AG04449 (cell line): Measurements from ENCODE around the gene LSMEM2.

Source experiments
- CTCF ChIA-PET: fragments of 350-600 bp; formaldehyde crosslinking; extraction: SDS; loops from one replicate; lab custom pipeline; 2021; ENCODE audit warnings: antibody characterized with exemption; lab: Yijun Ruan, JAX
- POLR2A ChIA-PET: fragments of 400-600, 350-600 bp; formaldehyde crosslinking; extraction: SDS; loops from one replicate; lab custom pipeline; 2020; ENCODE audit warnings: antibody characterized with exemption, inconsistent platforms; lab: Yijun Ruan, JAX
- DNase-seq: peaks from one replicate; pipeline ENCODE4 v3.0.0-alpha.2; 2010; ENCODE audit warnings: low read depth, low spot score
- H3K4me3 ChIP-seq: 2 replicates; pipeline ENCODE4 v1.5.1; 2011; ENCODE audit warnings: low read depth, mild to moderate bottlenecking, control low read depth, low read length
- TF ChIP-seq, protein P1 (sequence below): IDR thresholded peaks from one replicate; pipeline ENCODE4 v1.5.1; 2011; ENCODE audit warnings: mild to moderate bottlenecking, moderate library complexity, low read length, control low read depth, inconsistent platforms; ENCODE audit not compliant: insufficient read depth; ENCODE audit errors: missing control alignments

The LSMEM2 gene

DNA sequence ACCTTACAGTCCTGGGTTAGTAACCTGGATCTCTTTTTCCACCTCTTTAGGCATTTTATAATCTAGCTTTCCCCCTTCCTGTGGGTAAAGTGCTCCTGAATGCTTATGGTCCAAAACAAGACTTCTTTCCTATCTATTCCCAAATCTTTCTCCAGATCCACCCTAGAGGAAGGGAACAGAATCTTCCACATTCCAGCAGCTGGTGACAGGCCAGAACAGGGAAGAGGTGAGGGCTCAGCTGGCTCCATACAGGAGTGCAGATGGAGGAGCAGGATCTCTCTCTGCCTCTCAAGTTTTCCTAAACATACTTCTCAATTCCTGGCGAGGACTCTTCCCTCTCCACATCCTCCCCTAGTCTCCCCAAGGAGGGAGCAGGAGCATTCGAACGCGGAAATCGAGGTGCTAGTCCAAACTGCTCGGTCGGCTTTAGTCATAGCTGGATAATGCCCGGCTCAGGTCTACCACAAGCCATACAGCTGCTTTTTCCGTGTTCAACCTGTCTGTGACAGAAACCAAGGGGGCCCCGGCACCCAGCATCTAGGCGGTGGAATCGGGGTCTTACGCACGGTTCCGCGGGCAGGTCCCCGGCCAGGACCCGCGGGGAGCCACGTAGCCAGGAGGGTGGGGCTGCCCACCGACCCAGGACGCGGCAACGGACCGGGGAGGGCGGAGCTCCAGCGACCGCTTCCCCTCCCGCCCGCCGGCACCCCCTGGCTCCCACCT, 57.7 kb downstream of the LSMEM2 start:
- H3K4me3 ChIP-seq, result peak overlapping the region; percentile 92
- ChIA-PET POLR2A (interaction anchor here (0.6 to 1.9 kb wide), 9 partner anchors 8 to 1818 kb away, joined by 3 to 31 read pairs (median 3); partner anchors contain the start of genes CYB561D2, DCAF1, HYAL3 and NAA80), CTCF (interaction anchor here (0.8 to 4.9 kb wide), 11 partner anchors 9 to 213 kb away, joined by 3 to 46 read pairs (median 4); partner anchors contain the start of genes CYB561D2, HYAL2, NPRL2 and TUSC2)
- no peak for DNase-seq
- TF ChIP-seq, protein P1, sequence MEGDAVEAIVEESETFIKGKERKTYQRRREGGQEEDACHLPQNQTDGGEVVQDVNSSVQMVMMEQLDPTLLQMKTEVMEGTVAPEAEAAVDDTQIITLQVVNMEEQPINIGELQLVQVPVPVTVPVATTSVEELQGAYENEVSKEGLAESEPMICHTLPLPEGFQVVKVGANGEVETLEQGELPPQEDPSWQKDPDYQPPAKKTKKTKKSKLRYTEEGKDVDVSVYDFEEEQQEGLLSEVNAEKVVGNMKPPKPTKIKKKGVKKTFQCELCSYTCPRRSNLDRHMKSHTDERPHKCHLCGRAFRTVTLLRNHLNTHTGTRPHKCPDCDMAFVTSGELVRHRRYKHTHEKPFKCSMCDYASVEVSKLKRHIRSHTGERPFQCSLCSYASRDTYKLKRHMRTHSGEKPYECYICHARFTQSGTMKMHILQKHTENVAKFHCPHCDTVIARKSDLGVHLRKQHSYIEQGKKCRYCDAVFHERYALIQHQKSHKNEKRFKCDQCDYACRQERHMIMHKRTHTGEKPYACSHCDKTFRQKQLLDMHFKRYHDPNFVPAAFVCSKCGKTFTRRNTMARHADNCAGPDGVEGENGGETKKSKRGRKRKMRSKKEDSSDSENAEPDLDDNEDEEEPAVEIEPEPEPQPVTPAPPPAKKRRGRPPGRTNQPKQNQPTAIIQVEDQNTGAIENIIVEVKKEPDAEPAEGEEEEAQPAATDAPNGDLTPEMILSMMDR, result no peak

DNA sequence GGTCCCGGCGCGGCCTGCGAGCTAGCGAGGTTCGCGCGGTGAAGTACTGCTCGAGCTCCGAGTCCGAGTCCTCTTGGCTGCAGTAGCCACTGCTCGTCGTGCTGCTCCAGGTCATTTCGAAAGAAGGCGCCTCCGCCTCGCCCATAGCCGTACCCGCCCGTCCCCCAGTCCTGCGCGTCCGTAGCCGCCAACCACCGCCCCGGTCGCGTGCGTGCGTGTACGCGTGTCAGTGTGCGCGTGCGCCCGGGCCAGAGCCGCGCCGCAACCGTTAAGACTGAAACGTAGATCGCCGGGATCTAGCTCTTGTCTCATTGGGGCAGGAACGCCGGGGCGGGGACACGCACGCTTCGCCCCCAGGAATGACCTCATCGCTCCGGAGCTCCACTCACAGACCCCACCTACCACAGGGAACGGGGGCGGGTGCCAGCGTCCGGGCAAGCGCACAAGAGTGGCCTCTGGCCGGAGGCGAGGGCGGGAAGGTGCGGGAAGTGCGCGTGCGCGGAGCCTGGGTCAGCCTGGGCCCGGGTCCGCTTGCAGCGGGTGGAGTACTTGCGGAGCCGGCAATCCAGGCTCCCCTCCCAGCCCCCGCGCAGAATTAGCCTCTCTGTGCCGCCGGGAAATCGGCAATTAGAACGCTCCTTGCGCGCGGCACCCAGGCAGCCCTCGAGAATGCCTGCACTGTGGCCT, 58.4 kb downstream of the LSMEM2 start:
- CTCF ChIA-PET, result interaction anchor here (0.8 to 4.9 kb wide), 6 partner anchors 9 to 205 kb away, joined by 3 to 46 read pairs (median 6); partner anchors contain the start of genes CYB561D2, HYAL2, NPRL2 and TUSC2
- DNase-seq, result peak; percentile 96
- H3K4me3 ChIP-seq, result peak overlapping the region; percentile 92
- POLR2A ChIA-PET, result interaction anchor here (0.6 to 1.9 kb wide), 10 partner anchors 9 to 1818 kb away, joined by 3 to 31 read pairs (median 3); partner anchors contain the start of genes CYB561D2, DCAF1, HYAL2 and HYAL3
- TF ChIP-seq, protein P1, result no peak
